NT2/D1 (cell line): ENCODE data around the gene ZNF561.
"Not testable (repeated sequence)": the region's sequence is repeated elsewhere in the genome, so short reads cannot be mapped to it uniquely, and the experiment has no call there.

ENCODE experiments used
- DNase-seq: peaks from one replicate; pipeline ENCODE4 v3.0.0-alpha.2; 2011; ENCODE audit warnings: low read depth, low spot score
- H3K27me3 ChIP-seq: 2 replicates; pipeline ENCODE4 v1.6.0; 2011; ENCODE audit warnings: mild to moderate bottlenecking; ENCODE audit not compliant: insufficient read length, insufficient read depth
- H3K36me3 ChIP-seq: 2 replicates; pipeline ENCODE4 v1.6.1; 2011; ENCODE audit warnings: mild to moderate bottlenecking, low read length, mixed read lengths; ENCODE audit not compliant: insufficient read depth, insufficient read length
- H3K4me1 ChIP-seq: 2 replicates; pipeline ENCODE4 v1.5.1; 2011; ENCODE audit not compliant: insufficient read depth, insufficient read length
- H3K4me3 ChIP-seq: 2 replicates; pipeline ENCODE4 v1.5.1; 2011; ENCODE audit warnings: low read depth; ENCODE audit not compliant: insufficient read length
- H3K9ac ChIP-seq: 2 replicates; pipeline ENCODE4 v1.6.0; 2011; ENCODE audit warnings: low read depth; ENCODE audit not compliant: insufficient read length
- H3K9me3 ChIP-seq: 2 replicates; pipeline ENCODE4 v1.5.1; 2011; ENCODE audit warnings: mild to moderate bottlenecking, low read length; ENCODE audit not compliant: insufficient read depth
- SUZ12 ChIP-seq: IDR thresholded peaks from 2 replicates; pipeline ENCODE4 v1.6.1; 2011; ENCODE audit not compliant: insufficient read length, insufficient read depth; ENCODE audit errors: extremely low read depth
- YY1 ChIP-seq: IDR thresholded peaks from 2 replicates; pipeline ENCODE4 v1.6.1; 2011; ENCODE audit not compliant: insufficient read length, insufficient read depth
- ZNF274 ChIP-seq: IDR thresholded peaks from 2 replicates; pipeline ENCODE4 v1.6.1; 2011; ENCODE audit warnings: mild to moderate bottlenecking, low read depth, low read length

The ZNF561 gene

GRCh38 chr19:9615844-9616243 is 5.2 kb downstream of the ZNF561 start:
- peaks cover 91% of the 10 kb centered on the region for H3K36me3 ChIP-seq
- DNase-seq: no peak
- TF ChIP-seq ZNF274 (no peak), YY1 (no peak), SUZ12 (no peak)
- no peak overlapping the region for H3K9ac ChIP-seq
- no peaks in the 10 kb centered on the region for H3K27me3 ChIP-seq
- H3K4me3 ChIP-seq: no peak overlapping the region
- peaks cover 37% of the 10 kb centered on the region for H3K9me3 ChIP-seq
- H3K4me1 ChIP-seq: no peaks in the 10 kb centered on the region

GRCh38 chr19:9610484-9611113 is 10.4 kb downstream of the ZNF561 start:
- H3K27me3 ChIP-seq: no peaks in the 10 kb centered on the region
- TF ChIP-seq YY1 (no peak), SUZ12 (no peak), ZNF274 (no peak)
- no peak overlapping the region for H3K9ac ChIP-seq
- H3K9me3 ChIP-seq: peaks cover 55% of the 10 kb centered on the region
- H3K4me3 ChIP-seq: no peak overlapping the region
- no peak for DNase-seq
- H3K36me3 ChIP-seq: peaks cover 72% of the 10 kb centered on the region
- H3K4me1 ChIP-seq: no peaks in the 10 kb centered on the region

GRCh38 chr19:9608912-9609311 is 12.1 kb downstream of the ZNF561 start:
- no peak for TF ChIP-seq YY1
- TF ChIP-seq SUZ12: no peak
- TF ChIP-seq ZNF274: no peak
- H3K36me3 ChIP-seq: peaks cover 55% of the 10 kb centered on the region

GRCh38 chr19:9597027-9597426 is 24.0 kb downstream of the ZNF561 start:
- no peak for DNase-seq
- no peak overlapping the region for H3K9ac ChIP-seq
- no peaks in the 10 kb centered on the region for H3K36me3 ChIP-seq
- no peak overlapping the region for H3K4me3 ChIP-seq
- H3K4me1 ChIP-seq: no peaks in the 10 kb centered on the region
- TF ChIP-seq ZNF274 (no peak), YY1 (no peak), SUZ12 (no peak)
- H3K9me3 ChIP-seq: peaks cover 14% of the 10 kb centered on the region; the same call in 1 of the 2 replicates
- H3K27me3 ChIP-seq: no peaks in the 10 kb centered on the region

More at GRCh38 chr19:9608912-9609311, 12.1 kb downstream of the ZNF561 start:
- Histone ChIP-seq H3K4me3 (no peak overlapping the region), H3K9ac (no peak overlapping the region), H3K27me3 (no peaks in the 10 kb centered on the region), H3K4me1 (no peaks in the 10 kb centered on the region), H3K9me3 (peaks cover 49% of the 10 kb centered on the region)
- no peak for DNase-seq

GRCh38 chr19:9586764-9587163 is 34.3 kb downstream of the ZNF561 start:
- peaks cover 8% of the 10 kb centered on the region for H3K9me3 ChIP-seq
- no peaks in the 10 kb centered on the region for H3K27me3 ChIP-seq
- peak; percentile 73 for DNase-seq
- peaks cover 14% of the 10 kb centered on the region for H3K36me3 ChIP-seq
- H3K4me1 ChIP-seq: peaks cover 3% of the 10 kb centered on the region
- TF ChIP-seq SUZ12: no peak
- no peak for TF ChIP-seq YY1
- TF ChIP-seq ZNF274: no peak
- H3K9ac ChIP-seq: no peak overlapping the region
- H3K4me3 ChIP-seq: no peak overlapping the region

- Histone ChIP-seq H3K9ac (peak within 1 kb of the TSS; percentile 100), H3K4me1 (peaks cover under 1% of the 10 kb centered on the region), H3K36me3 (peaks cover 34% of the 10 kb centered on the region), H3K4me3 (peak within 1 kb of the TSS; percentile 99), H3K27me3 (no peaks in the 10 kb centered on the region), H3K9me3 (peaks cover 33% of the 10 kb centered on the region)
- peak; percentile 65 for DNase-seq
- TF ChIP-seq ZNF274 (no peak), SUZ12 (no peak), YY1 (peak; percentile 90)
Observed at GRCh38 chr19:9584073-9584833, 36.8 kb downstream of the ZNF561 start, which contains the start of gene ZNF121. Gene ZNF121 (minus strand): TSS chr19:9584504. CDS start chr19:9568097, 16,407 bp downstream.

- not testable (repeated sequence) for H3K27me3 ChIP-seq, H3K4me1 ChIP-seq, DNase-seq
- Histone ChIP-seq H3K9ac (peak overlapping the region; percentile 37), H3K4me3 (peak overlapping the region; percentile 59), H3K9me3 (peaks cover 53% of the 10 kb centered on the region), H3K36me3 (peaks cover 46% of the 10 kb centered on the region)
Observed at GRCh38 chr19:9582081-9582725, 38.8 kb downstream of the ZNF561 start.
